22Rv1 (cell line): Measurements from ENCODE around the gene OSBPL3.

Experiments
- H3K27ac ChIP-seq: fragments of 450-650 bp; 2 replicates; pipeline ENCODE4 v1.5.1; 2017
- CTCF ChIP-seq: fragments of 450-650 bp; IDR thresholded peaks from 2 replicates; pipeline ENCODE4 v1.5.1; 2017; ENCODE audit warnings: mild to moderate bottlenecking
- ZFX ChIP-seq: fragments of 450-650 bp; IDR thresholded peaks from 2 replicates; pipeline ENCODE4 v1.6.1; 2017; ENCODE audit warnings: antibody characterized with exemption, borderline replicate concordance

The OSBPL3 gene

GRCh38 chr7:24786941-24787340, 193.0 kb downstream of the OSBPL3 start:
- no peak overlapping the region for H3K27ac ChIP-seq
- no peak for TF ChIP-seq ZFX
- no peak for TF ChIP-seq CTCF

- no peak overlapping the region for H3K27ac ChIP-seq
- TF ChIP-seq ZFX: no peak
These were observed 193.7 kb downstream of the OSBPL3 start for GRCh38 chr7:24786306-24786705.

GRCh38 chr7:24784277-24784676, 195.7 kb downstream of the OSBPL3 start:
- no peak for TF ChIP-seq CTCF
- no peak for TF ChIP-seq ZFX
- no peak overlapping the region for H3K27ac ChIP-seq

- no peak for TF ChIP-seq CTCF
- TF ChIP-seq ZFX: no peak
- no peak overlapping the region for H3K27ac ChIP-seq
These were observed 196.3 kb downstream of the OSBPL3 start for GRCh38 chr7:24783698-24784097.

GRCh38 chr7:24781106-24781505, 198.9 kb downstream of the OSBPL3 start:
- TF ChIP-seq ZFX (no peak), CTCF (no peak)
- no peak overlapping the region for H3K27ac ChIP-seq

- TF ChIP-seq CTCF (no peak), ZFX (no peak)
- no peak overlapping the region for H3K27ac ChIP-seq
These were observed 200.7 kb downstream of the OSBPL3 start for GRCh38 chr7:24779283-24779655.

- H3K27ac ChIP-seq: no peak overlapping the region
- TF ChIP-seq CTCF (no peak), ZFX (no peak)
These were observed 201.3 kb downstream of the OSBPL3 start for GRCh38 chr7:24778543-24779282.

GRCh38 chr7:24777806-24778205, 202.2 kb downstream of the OSBPL3 start:
- TF ChIP-seq CTCF (no peak), ZFX (no peak)
- no peak overlapping the region for H3K27ac ChIP-seq
